ENCODE data around the gene BCL10. TPM values are rescaled to one million over a fixed set of nuclear protein-coding genes. Genes with fewer than 3 reads are reported as not detected.

The BCL10 gene
- total and polyA plus RNA-seq, 2 of the 13 experiments (the other 11 are each of a cell fraction or from before 2014, with no cell fraction given): 3.7 to 14.1 TPM

DNA sequence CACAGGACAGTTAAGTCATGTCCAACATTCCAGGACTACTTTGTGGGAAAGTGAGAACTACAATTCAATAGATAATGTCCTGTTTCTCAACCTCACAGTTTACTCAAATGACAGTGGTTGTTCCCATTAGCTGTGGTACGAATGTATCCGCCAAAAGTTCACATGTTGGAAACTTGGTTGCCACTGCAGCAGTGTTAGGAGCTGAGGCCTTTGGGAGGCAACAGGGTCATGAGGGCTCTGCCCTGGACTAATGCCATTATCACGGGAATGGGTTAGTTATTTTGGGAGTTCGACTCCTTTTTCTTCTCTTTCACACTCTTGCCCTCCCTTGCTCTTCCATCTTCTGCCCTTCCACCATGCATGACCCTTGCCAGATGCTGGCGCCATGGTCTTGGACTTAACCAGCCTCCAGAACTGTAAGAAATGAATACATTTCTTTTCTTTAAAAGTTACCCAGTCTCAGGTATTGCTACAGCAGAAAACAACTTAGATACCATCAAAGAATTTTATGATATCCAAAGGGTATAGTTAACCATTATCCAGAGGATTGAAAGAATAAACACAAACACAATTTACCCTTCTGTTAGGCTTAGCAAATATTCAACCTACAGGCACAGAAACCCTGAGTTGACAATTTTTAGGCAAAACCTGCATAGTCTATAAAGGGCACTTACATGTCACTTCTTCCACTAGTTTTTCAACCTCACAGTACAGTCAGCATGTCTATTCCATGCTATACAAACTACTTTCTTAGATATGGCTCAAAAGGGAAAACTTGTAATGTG, 7.4 kb downstream of the BCL10 start:
- intact Hi-C loops (cut with micrococcal nuclease; ENCODE audit: unreplicated experiment) (no loop called here), in situ Hi-C loops (cut with HindIII; ENCODE audit: extremely low pct_ligation_motif_present, low pct_unique_long_range_greater_than_20kb) (no loop called here)
- ChIA-PET POLR2A (interaction anchor here (0.7 kb wide), 1 partner anchor 1791 kb away, joined by 3 read pairs; no protein-coding TSS in a partner anchor), CTCF (ENCODE audit: low intra/inter-chr PET ratio, low total read pairs) (no interaction called here)
- H3K9me3 ChIP-seq (ENCODE audit: low read length): no peaks in the 10 kb centered on the region
- H3K4me3 ChIP-seq (replicated peaks in 1 of 3; ENCODE audit: insufficient read depth in 1 of 3, low read depth in 2 of 3, low read length in 3 of 3): no peak overlapping the region
- DNase-seq (ENCODE audit: low spot score) (peak; percentile 10), ATAC-seq (peak; percentile 29), FAIRE-seq (no peak)
- peaks cover 54% of the 10 kb centered on the region for H3K4me1 ChIP-seq (ENCODE audit: insufficient read depth, low read length)
- H4K20me1 ChIP-seq (ENCODE audit: insufficient read depth, low read length): no peaks in the 10 kb centered on the region
- H3K36me3 ChIP-seq (replicated peaks in 1 of 2; ENCODE audit: control insufficient read depth in 1 of 2, insufficient read depth in 2 of 2, low read length in 2 of 2): peaks cover 9 to 42% of the 10 kb centered on the region in 2 experiments
- peak overlapping the region; percentile 13 for H3K27ac ChIP-seq (ENCODE audit: extremely low read length, insufficient read depth, low read length)
- no peaks in the 10 kb centered on the region for H3K27me3 ChIP-seq (ENCODE audit: control insufficient read depth in 1 of 2, insufficient read depth in 2 of 2, low read length in 2 of 2)
- H3K4me2 ChIP-seq (ENCODE audit: low read depth, low read length): peak overlapping the region; percentile 37
- WGBS (ENCODE audit: low lambda C conversion rate): 72% methylated on average over 5 of the region's 5 CpGs
- H3K9ac ChIP-seq (ENCODE audit: insufficient read depth, low read depth, low read length): no peak overlapping the region
- peaks cover 20% of the 10 kb centered on the region for H3K79me2 ChIP-seq (ENCODE audit: insufficient read depth, low read length)
- no TSS peak for BruUV-seq (replicated peaks)
- TF ChIP-seq, protein P1, sequence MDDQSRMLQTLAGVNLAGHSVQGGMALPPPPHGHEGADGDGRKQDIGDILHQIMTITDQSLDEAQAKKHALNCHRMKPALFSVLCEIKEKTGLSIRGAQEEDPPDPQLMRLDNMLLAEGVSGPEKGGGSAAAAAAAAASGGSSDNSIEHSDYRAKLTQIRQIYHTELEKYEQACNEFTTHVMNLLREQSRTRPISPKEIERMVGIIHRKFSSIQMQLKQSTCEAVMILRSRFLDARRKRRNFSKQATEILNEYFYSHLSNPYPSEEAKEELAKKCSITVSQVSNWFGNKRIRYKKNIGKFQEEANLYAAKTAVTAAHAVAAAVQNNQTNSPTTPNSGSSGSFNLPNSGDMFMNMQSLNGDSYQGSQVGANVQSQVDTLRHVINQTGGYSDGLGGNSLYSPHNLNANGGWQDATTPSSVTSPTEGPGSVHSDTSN (CRISPR knock-in tag; IDR thresholded peaks at IDR 0.05; ENCODE audit: borderline replicate concordance): no peak
- TF ChIP-seq GABPB1 (CRISPR knock-in tag; IDR thresholded peaks at IDR 0.05) (no peak), SMC3 (IDR thresholded peaks at IDR 0.05; ENCODE audit: low read length) (no peak), NPAS2 (CRISPR knock-in tag; IDR thresholded peaks at IDR 0.05; ENCODE audit: borderline replicate concordance) (no peak), EHMT2 (IDR thresholded peaks at IDR 0.05; ENCODE audit: borderline replicate concordance, low read depth, low read length) (no peak), MAFF (IDR thresholded peaks at IDR 0.05; ENCODE audit: low read depth, low read length) (peak; percentile 88), MAFK (conservative IDR thresholded peaks at IDR 0.05 in 1 of 2, IDR thresholded peaks at IDR 0.05 in 1 of 2; ENCODE audit: low read length in 2 of 2) (peak; percentile 90 to 91), ZNF546 (CRISPR knock-in tag; conservative IDR thresholded peaks at IDR 0.05) (no peak), ZNF644 (CRISPR knock-in tag; IDR thresholded peaks at IDR 0.05; ENCODE audit: low read depth) (0 out of 2 replicates have a peak, but pooled peaks have one; percentile 43)
- TF ChIP-seq, protein P2, sequence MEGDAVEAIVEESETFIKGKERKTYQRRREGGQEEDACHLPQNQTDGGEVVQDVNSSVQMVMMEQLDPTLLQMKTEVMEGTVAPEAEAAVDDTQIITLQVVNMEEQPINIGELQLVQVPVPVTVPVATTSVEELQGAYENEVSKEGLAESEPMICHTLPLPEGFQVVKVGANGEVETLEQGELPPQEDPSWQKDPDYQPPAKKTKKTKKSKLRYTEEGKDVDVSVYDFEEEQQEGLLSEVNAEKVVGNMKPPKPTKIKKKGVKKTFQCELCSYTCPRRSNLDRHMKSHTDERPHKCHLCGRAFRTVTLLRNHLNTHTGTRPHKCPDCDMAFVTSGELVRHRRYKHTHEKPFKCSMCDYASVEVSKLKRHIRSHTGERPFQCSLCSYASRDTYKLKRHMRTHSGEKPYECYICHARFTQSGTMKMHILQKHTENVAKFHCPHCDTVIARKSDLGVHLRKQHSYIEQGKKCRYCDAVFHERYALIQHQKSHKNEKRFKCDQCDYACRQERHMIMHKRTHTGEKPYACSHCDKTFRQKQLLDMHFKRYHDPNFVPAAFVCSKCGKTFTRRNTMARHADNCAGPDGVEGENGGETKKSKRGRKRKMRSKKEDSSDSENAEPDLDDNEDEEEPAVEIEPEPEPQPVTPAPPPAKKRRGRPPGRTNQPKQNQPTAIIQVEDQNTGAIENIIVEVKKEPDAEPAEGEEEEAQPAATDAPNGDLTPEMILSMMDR (CRISPR knock-in tag; IDR thresholded peaks at IDR 0.05): no peak
- no peak overlapping the region for H2AFZ ChIP-seq (ENCODE audit: low read length)
